GM12878 (cell line): ENCODE data around the gene TCF7L2. TPM values are rescaled to one million over a fixed set of nuclear protein-coding genes. Genes with fewer than 3 reads are reported as not detected.

Experiments
- ATAC-seq: fragments of 200-7000 bp; cut with Tn5 transposase; 3 replicates; pipeline ENCODE4 v1.9.1; 2020; ENCODE audit warnings: mild to moderate bottlenecking, moderate library complexity
- BruUV-seq: library from RNA; stranded (reverse); fragments of 400-500 nt; replicated peaks from 2 replicates; lab custom pipeline; 2021; lab: Mats Ljungman, UMichigan
- CTCF ChIA-PET: fragments of 300-600 bp; sonication (Branson Sonifier 250); formaldehyde crosslinking; extraction: SDS; loops from one replicate; lab custom pipeline; 2021; ENCODE audit warnings: inconsistent platforms; lab: Yijun Ruan, JAX
- POLR2A ChIA-PET: fragments of 350-600 bp; formaldehyde crosslinking; extraction: SDS; loops from one replicate; lab custom pipeline; 2021; ENCODE audit warnings: inconsistent platforms; lab: Charles Lee
- RAD21 ChIA-PET: fragments of 300-600 bp; sonication (Branson Sonifier 250); formaldehyde crosslinking; loops from one replicate; lab custom pipeline; 2023; ENCODE audit warnings: antibody characterized with exemption; ENCODE audit not compliant: unreplicated experiment; lab: Charles Lee
- SMC1A ChIA-PET: fragments of 300-600 bp; sonication (Branson Sonifier 250); formaldehyde crosslinking; loops from one replicate; lab custom pipeline; 2023; ENCODE audit not compliant: unreplicated experiment, uncharacterized antibody; lab: Charles Lee
- DNase-seq: peaks from one replicate; pipeline ENCODE4 v3.0.0-alpha.2; 2011; ENCODE audit warnings: low read depth, low spot score
- FAIRE-seq: peaks from 3 replicates; lab custom pipeline; 2011; peaks lifted over from hg19 to GRCh38; lab: Jason Lieb, UNC
- H2AFZ ChIP-seq: 2 replicates; pipeline ENCODE4 v1.6.0; 2011; ENCODE audit warnings: low read depth, low read length, control low read depth; ENCODE audit not compliant: control insufficient read depth
- H3K27ac ChIP-seq: 2 replicates; pipeline ENCODE4 v1.5.1; 2011; ENCODE audit warnings: control low read depth; ENCODE audit not compliant: control insufficient read depth, insufficient read depth
- H3K27me3 ChIP-seq, 2 experiments: replicated peaks in 1 of 2; 2 replicates each; pipeline versions ENCODE4 v1.6.0 to v1.6.1; 2011; ENCODE audit warnings: low read length in 1 of 2; ENCODE audit not compliant: control insufficient read depth in 2 of 2, insufficient read depth in 2 of 2
- H3K36me3 ChIP-seq, 2 experiments: 2 replicates each; pipeline ENCODE4 v1.5.1; 2011; ENCODE audit warnings: low read length in 1 of 2; ENCODE audit not compliant: control insufficient read depth in 2 of 2, insufficient read depth in 2 of 2
- H3K4me1 ChIP-seq: 2 replicates; pipeline ENCODE4 v1.6.1; 2011; ENCODE audit warnings: mild to moderate bottlenecking, low read length, moderate library complexity, mixed read lengths; ENCODE audit not compliant: control insufficient read depth, insufficient read depth
- H3K4me2 ChIP-seq: 2 replicates; pipeline ENCODE4 v1.6.0; 2011; ENCODE audit warnings: control low read depth; ENCODE audit not compliant: control insufficient read depth, insufficient read depth
- H3K4me3 ChIP-seq: fragments of 200-600 bp; sonication (generic); 2 replicates; pipeline ENCODE4 v1.5.1; 2016
- H3K79me2 ChIP-seq: 2 replicates; pipeline ENCODE4 v1.6.0; 2011; ENCODE audit warnings: low read length; ENCODE audit not compliant: control insufficient read depth, insufficient read depth
- H3K9ac ChIP-seq: 2 replicates; pipeline ENCODE4 v1.8.0; 2011; ENCODE audit warnings: low read length, control low read depth, mixed read lengths; ENCODE audit not compliant: control insufficient read depth, insufficient read depth
- H3K9me3 ChIP-seq: replicated peaks from 3 replicates; pipeline ENCODE4 v1.5.1; 2011; ENCODE audit warnings: mild to moderate bottlenecking, low read length; ENCODE audit not compliant: control insufficient read depth, insufficient read depth
- H4K20me1 ChIP-seq: 2 replicates; pipeline ENCODE4 v1.6.0; 2011; ENCODE audit not compliant: control insufficient read depth, insufficient read depth
- FOS ChIP-seq: IDR thresholded peaks from 3 replicates; pipeline ENCODE4 v1.6.1; 2011; ENCODE audit warnings: borderline replicate concordance; ENCODE audit not compliant: insufficient read length; ENCODE audit errors: extremely low read depth
- FOXM1 ChIP-seq: IDR thresholded peaks from 2 replicates; pipeline ENCODE4 v1.6.1; 2012; ENCODE audit warnings: low read depth, mild to moderate bottlenecking, inconsistent platforms, low read length, moderate library complexity
- GABPA ChIP-seq: IDR thresholded peaks from 2 replicates; pipeline ENCODE4 v1.6.1; 2014; ENCODE audit warnings: antibody characterized with exemption, low read depth, mild to moderate bottlenecking, inconsistent platforms
- GATAD2B ChIP-seq: fragments of 450-650 bp; conservative IDR thresholded peaks from 2 replicates; pipeline ENCODE4 v1.6.1; 2017; ENCODE audit warnings: low read depth, mild to moderate bottlenecking, moderate library complexity
- NFIC ChIP-seq: IDR thresholded peaks from 2 replicates; pipeline ENCODE4 v1.6.1; 2012; ENCODE audit warnings: low read depth, mild to moderate bottlenecking, inconsistent platforms, low read length, moderate library complexity
- NFXL1 ChIP-seq: fragments of 450-650 bp; IDR thresholded peaks from 2 replicates; pipeline ENCODE4 v1.6.1; 2017; ENCODE audit warnings: antibody characterized with exemption, mild to moderate bottlenecking, borderline replicate concordance
- NFYB ChIP-seq: IDR thresholded peaks from 2 replicates; pipeline ENCODE4 v1.6.1; 2011; ENCODE audit warnings: low read depth, mild to moderate bottlenecking, low read length, improper control_type of control experiment, moderate library complexity; ENCODE audit not compliant: insufficient read depth
- RAD21 ChIP-seq: IDR thresholded peaks from 2 replicates; pipeline ENCODE4 v1.6.1; 2011; ENCODE audit warnings: mild to moderate bottlenecking, low read depth, low read length, moderate library complexity; ENCODE audit not compliant: insufficient read depth
- RAD51 ChIP-seq: fragments of 450-650 bp; IDR thresholded peaks from 2 replicates; pipeline ENCODE4 v1.6.1; 2016; ENCODE audit warnings: moderate library complexity, mild to moderate bottlenecking, inconsistent platforms
- SMAD1 ChIP-seq: fragments of 450-650 bp; IDR thresholded peaks from 2 replicates; pipeline ENCODE4 v1.6.1; 2018; ENCODE audit warnings: mild to moderate bottlenecking, low read depth; ENCODE audit not compliant: partially characterized antibody
- SPI1 ChIP-seq: IDR thresholded peaks from 2 replicates; pipeline ENCODE4 v1.6.1; 2011; ENCODE audit warnings: low read depth, mild to moderate bottlenecking, low read length, moderate library complexity, borderline replicate concordance; ENCODE audit not compliant: insufficient read depth
- TAF1 ChIP-seq: IDR thresholded peaks from 2 replicates; pipeline ENCODE4 v1.6.1; 2011; ENCODE audit warnings: mild to moderate bottlenecking, low read depth, low read length, borderline replicate concordance
- WRNIP1 ChIP-seq: IDR thresholded peaks from 2 replicates; pipeline ENCODE4 v1.6.1; 2011; ENCODE audit warnings: low read depth, low read length, improper control_type of control experiment, borderline replicate concordance
- ZSCAN29 ChIP-seq: fragments of 450-650 bp; IDR thresholded peaks from 2 replicates; pipeline ENCODE4 v1.6.1; 2017; ENCODE audit warnings: mild to moderate bottlenecking, moderate library complexity
- WGBS: methylation state at CpG from one replicate; pipeline ENCODE4 v1.1.6; 2016; ENCODE audit warnings: low lambda C conversion rate; ENCODE audit not compliant: insufficient replicate concordance, insufficient coverage; ENCODE audit errors: missing lambda C conversion rate; 5-methylcytosine and 5-hydroxymethylcytosine counted together
- in situ Hi-C: fragments of 300-500 bp; cut with MboI; formaldehyde crosslinking; loops from 9 replicates; pipeline ENCODE4 v1.14.3; 2018; ENCODE audit warnings: mixed read lengths
- intact Hi-C: fragments of 100-400 bp; cut with micrococcal nuclease; formaldehyde crosslinking; loops from one replicate; pipeline ENCODE4 v1.14.2; 2022; ENCODE audit not compliant: unreplicated experiment
- polyA plus RNA-seq, 11 experiments: library from polyadenylated mRNA; depleted of rRNA in 4 of 11; unstranded in 6 of 11; stranded (reverse) in 5 of 11; fragments of >200 nt; fragmentation: Nextera tagmentation in 4 of 11; fragmentation: Illumina TruSeq in 1 of 11; extraction: Ambion mirVana in 4 of 11; extraction: Trizol in 1 of 11; gene quantifications; 1 replicate in 1 of 11; 2 replicates in 10 of 11; pipeline versions ENCODE4 v1.2.1 to v1.2.3, GENCODE V29; 2011 to 2016; ENCODE audit warnings: inconsistent platforms in 2 of 11, missing spikeins in 2 of 11, low read depth in 1 of 11
- total RNA-seq, 4 experiments: library from RNA; depleted of rRNA in 3 of 4; stranded (reverse); fragments of >200 nt in 3 of 4; fragmentation: Illumina TruSeq in 1 of 4; extraction: Trizol in 1 of 4; gene quantifications; 2 replicates each; pipeline versions ENCODE4 v1.2.1 to v1.2.3, GENCODE V29; 2013 to 2021
- TF ChIP-seq, protein P1 (sequence below): IDR thresholded peaks from 2 replicates; pipeline ENCODE4 v1.6.1; 2011; ENCODE audit warnings: borderline replicate concordance, low read depth, mild to moderate bottlenecking, moderate library complexity, mixed read lengths, low read length; ENCODE audit not compliant: insufficient read depth; ENCODE audit errors: extremely low read length
- TF ChIP-seq, protein P2 (sequence below): fragments of 450-650 bp; IDR thresholded peaks from 2 replicates; pipeline ENCODE4 v1.6.1; 2016; ENCODE audit warnings: mild to moderate bottlenecking
- TF ChIP-seq, protein P3 (sequence below): IDR thresholded peaks from 2 replicates; pipeline ENCODE4 v1.6.1; 2012; ENCODE audit warnings: low read depth, low read length, improper control_type of control experiment

The TCF7L2 gene
- total and polyA plus RNA-seq, 10 of the 15 experiments (the other 5 are each of a cell fraction or from before 2014, with no cell fraction given), result 0.02 to 1.1 (median 0.35) TPM; not detected in 4

DNA sequence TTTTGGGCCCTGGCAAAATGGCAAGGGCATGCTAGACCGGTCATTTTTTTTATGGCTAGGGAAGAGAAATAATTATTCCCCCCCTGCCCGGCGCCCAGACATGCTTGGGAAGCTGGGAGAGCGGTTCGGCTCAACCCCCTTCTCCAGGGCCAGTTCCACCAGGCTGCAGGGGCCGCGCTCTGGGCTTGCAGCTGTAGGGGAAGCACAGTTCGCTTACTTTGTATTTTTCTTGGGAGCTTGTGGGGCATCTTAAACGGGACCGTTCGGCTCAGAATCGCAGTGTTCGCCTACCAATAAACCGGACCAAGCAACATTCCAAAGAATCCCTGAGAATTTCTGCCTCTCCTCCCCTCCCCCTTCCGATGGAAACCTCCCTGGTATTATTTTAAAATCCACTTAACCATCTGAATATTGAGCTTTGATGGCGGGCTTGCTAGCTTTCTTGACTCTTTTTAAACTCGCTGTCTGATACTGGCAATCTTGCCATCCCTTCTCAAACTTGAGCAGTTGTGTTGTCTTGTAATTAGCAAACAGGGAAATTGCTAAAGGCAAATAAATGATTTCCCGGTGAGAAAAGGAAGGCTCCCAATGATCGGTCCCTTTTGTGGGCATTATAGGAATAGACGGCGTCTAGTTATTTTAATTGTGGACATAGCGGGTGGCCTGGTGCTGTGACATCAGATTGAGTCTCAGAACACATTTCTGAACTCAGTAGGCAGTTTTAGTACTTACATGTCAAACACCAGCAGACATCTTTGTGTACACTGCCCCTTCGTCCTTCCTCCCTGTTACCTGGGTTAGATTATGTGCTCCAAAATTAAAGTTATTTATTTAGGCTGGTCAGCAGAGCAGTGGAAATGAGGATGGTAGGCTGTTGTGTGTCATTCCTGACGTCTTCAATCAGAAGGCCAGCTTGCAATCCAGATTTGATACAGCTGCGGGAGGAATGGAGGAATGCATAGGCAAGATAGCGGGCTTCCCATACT lies 3.4 kb downstream of the TCF7L2 start (continued):
- TF ChIP-seq FOXM1 (no peak), FOS (no peak), RAD21 (no peak), WRNIP1 (no peak)
- TF ChIP-seq, protein P1, sequence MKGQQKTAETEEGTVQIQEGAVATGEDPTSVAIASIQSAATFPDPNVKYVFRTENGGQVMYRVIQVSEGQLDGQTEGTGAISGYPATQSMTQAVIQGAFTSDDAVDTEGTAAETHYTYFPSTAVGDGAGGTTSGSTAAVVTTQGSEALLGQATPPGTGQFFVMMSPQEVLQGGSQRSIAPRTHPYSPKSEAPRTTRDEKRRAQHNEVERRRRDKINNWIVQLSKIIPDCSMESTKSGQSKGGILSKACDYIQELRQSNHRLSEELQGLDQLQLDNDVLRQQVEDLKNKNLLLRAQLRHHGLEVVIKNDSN, result no peak

DNA sequence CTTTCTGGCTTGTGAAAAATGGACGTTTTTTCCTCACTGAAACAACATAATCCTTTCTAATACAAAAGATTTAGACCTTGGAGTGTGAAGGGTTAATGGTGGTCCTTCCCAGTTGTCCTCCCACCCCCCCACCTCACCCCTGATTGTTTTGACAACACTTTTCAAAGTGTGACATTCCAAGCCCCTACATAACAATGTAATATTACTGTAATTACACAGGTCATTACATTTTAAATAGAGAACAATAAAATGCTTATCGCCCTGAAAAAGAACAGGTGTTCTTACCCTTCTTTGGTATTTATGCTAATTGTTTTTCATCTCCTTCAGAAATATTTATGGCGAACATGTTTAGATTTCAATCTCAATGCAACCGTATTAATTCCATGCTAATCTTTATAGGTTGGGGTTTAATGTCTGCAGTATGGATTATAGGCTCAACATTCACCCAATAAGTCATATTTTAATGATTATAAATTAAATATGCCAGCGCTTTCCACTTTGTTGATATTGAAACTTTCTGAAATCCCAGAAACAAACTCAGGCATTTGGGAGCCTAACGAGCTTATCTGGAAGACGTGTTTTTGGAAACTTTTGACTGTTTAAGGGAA lies 5.0 kb downstream of the TCF7L2 start:
- Histone ChIP-seq H3K4me3 (no peak overlapping the region), H3K9me3 (no peaks in the 10 kb centered on the region), H3K79me2 (no peaks in the 10 kb centered on the region), H3K4me1 (no peaks in the 10 kb centered on the region), H3K9ac (no peak overlapping the region), H2AFZ (no peak overlapping the region), H3K27ac (no peak overlapping the region), H3K4me2 (no peak overlapping the region), H3K27me3 (peaks cover 2 to 15% of the 10 kb centered on the region in 2 experiments), H4K20me1 (no peaks in the 10 kb centered on the region), H3K36me3 (no peaks in the 10 kb centered on the region)
- in situ Hi-C loops, result no loop called here
- ChIA-PET SMC1A (interaction anchor here (0.6 kb wide), 2 partner anchors 91 to 479 kb away, joined by 3 read pairs; no protein-coding TSS in a partner anchor), CTCF (no interaction called here), RAD21 (no interaction called here), POLR2A (no interaction called here)
- ATAC-seq (no peak), FAIRE-seq (no peak), DNase-seq (no peak)
- intact Hi-C loops, result no loop called here
- BruUV-seq, result no TSS peak
- WGBS, result 48% methylated on average over 7 of the region's 7 CpGs
- no peak for TF ChIP-seq SMAD1
- TF ChIP-seq NFXL1, result no peak
- TF ChIP-seq GATAD2B, result no peak
- TF ChIP-seq, protein P2, sequence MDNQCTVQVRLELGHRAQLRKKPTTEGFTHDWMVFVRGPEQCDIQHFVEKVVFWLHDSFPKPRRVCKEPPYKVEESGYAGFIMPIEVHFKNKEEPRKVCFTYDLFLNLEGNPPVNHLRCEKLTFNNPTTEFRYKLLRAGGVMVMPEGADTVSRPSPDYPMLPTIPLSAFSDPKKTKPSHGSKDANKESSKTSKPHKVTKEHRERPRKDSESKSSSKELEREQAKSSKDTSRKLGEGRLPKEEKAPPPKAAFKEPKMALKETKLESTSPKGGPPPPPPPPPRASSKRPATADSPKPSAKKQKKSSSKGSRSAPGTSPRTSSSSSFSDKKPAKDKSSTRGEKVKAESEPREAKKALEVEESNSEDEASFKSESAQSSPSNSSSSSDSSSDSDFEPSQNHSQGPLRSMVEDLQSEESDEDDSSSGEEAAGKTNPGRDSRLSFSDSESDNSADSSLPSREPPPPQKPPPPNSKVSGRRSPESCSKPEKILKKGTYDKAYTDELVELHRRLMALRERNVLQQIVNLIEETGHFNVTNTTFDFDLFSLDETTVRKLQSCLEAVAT, result no peak
- TF ChIP-seq TAF1, result no peak
- TF ChIP-seq ZSCAN29, result no peak
- TF ChIP-seq NFYB, result no peak
- TF ChIP-seq, protein P3, sequence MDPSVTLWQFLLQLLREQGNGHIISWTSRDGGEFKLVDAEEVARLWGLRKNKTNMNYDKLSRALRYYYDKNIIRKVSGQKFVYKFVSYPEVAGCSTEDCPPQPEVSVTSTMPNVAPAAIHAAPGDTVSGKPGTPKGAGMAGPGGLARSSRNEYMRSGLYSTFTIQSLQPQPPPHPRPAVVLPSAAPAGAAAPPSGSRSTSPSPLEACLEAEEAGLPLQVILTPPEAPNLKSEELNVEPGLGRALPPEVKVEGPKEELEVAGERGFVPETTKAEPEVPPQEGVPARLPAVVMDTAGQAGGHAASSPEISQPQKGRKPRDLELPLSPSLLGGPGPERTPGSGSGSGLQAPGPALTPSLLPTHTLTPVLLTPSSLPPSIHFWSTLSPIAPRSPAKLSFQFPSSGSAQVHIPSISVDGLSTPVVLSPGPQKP, result no peak
- TF ChIP-seq NFIC, result no peak
- no peak for TF ChIP-seq SPI1
- no peak for TF ChIP-seq GABPA
- TF ChIP-seq, protein P1, result no peak
- TF ChIP-seq RAD51, result no peak
